Left ventricle myocardium inferior (tissue), 1 donor: Measurements from ENCODE around the gene CRISP1. TPM values are rescaled to one million over a fixed set of nuclear protein-coding genes. Genes with fewer than 3 reads are reported as not detected.

Source experiments
- DNase-seq: peaks from one replicate; pipeline ENCODE4 v3.0.0-alpha.2; 2020
- H3K27ac ChIP-seq: fragments of 200-600 bp; replicated peaks from 2 replicates; pipeline ENCODE4 v1.8.0; 2021
- H3K27me3 ChIP-seq: fragments of 200-600 bp; 2 replicates; pipeline ENCODE4 v1.8.0; 2021; ENCODE audit warnings: low read depth
- H3K36me3 ChIP-seq: fragments of 200-600 bp; 2 replicates; pipeline ENCODE4 v1.8.0; 2021
- H3K4me1 ChIP-seq: fragments of 200-600 bp; 2 replicates; pipeline ENCODE4 v1.8.0; 2021
- H3K4me3 ChIP-seq: fragments of 200-600 bp; 2 replicates; pipeline ENCODE4 v1.8.0; 2021; ENCODE audit warnings: mild to moderate bottlenecking, moderate library complexity
- H3K9me3 ChIP-seq: fragments of 200-600 bp; replicated peaks from 2 replicates; pipeline ENCODE4 v1.8.0; 2021
- CTCF ChIP-seq: fragments of 200-600 bp; IDR thresholded peaks from 2 replicates; pipeline ENCODE4 v1.8.0; 2021; ENCODE audit warnings: antibody characterized with exemption, mild to moderate bottlenecking, borderline replicate concordance
- intact Hi-C: fragments of 100-400 bp; cut with micrococcal nuclease; formaldehyde crosslinking; loops from one replicate; pipeline ENCODE4 v1.11.0; 2022
- total RNA-seq: library from RNA; stranded (reverse); fragmentation: NEBNext Ultra II Directional; extraction: Animal tissue kit (Norgen Biotek cat#: 25700); gene quantifications from one replicate; pipeline ENCODE4 v1.2.1, GENCODE V29; 2021
- donor health status: DM: no; HTN: yes; CAD: no; lungs with severe emphysema.

CRISP1 gene
- total RNA-seq, 1 donor from 2014 or later, result not detected

- no peak overlapping the region for H3K27ac ChIP-seq
- DNase-seq, result no peak
- peaks cover 16% of the 10 kb centered on the region for H3K27me3 ChIP-seq
- intact Hi-C loops, result loop anchor here (10.0 kb wide), 1 partner anchor 230 kb away; no protein-coding TSS in a partner anchor
- no peak for TF ChIP-seq CTCF
- no peaks in the 10 kb centered on the region for H3K9me3 ChIP-seq
- H3K36me3 ChIP-seq, result no peaks in the 10 kb centered on the region
- H3K4me1 ChIP-seq, result no peaks in the 10 kb centered on the region
- no peak overlapping the region for H3K4me3 ChIP-seq
Measured at GRCh38 chr6:49855221-49855620, 11.1 kb downstream of the CRISP1 start.

- Histone ChIP-seq H3K9me3 (no peaks in the 10 kb centered on the region), H3K4me1 (no peaks in the 10 kb centered on the region), H3K4me3 (no peak overlapping the region), H3K27me3 (peaks cover 27% of the 10 kb centered on the region), H3K27ac (no peak overlapping the region), H3K36me3 (no peaks in the 10 kb centered on the region)
- intact Hi-C loops, result loop anchor here (10.0 kb wide), 1 partner anchor 228 kb away; no protein-coding TSS in a partner anchor
- TF ChIP-seq CTCF, result no peak
- no peak for DNase-seq
Measured at GRCh38 chr6:49852975-49853374, 13.4 kb downstream of the CRISP1 start.

GRCh38 chr6:49849213-49849907 is 17.0 kb downstream of the CRISP1 start:
- DNase-seq, result no peak
- H3K27ac ChIP-seq, result no peak overlapping the region
- peak; percentile 73 for TF ChIP-seq CTCF

GRCh38 chr6:49847673-49848072 is 18.7 kb downstream of the CRISP1 start:
- no peaks in the 10 kb centered on the region for H3K4me1 ChIP-seq
- peaks cover 46% of the 10 kb centered on the region for H3K27me3 ChIP-seq
- no peak overlapping the region for H3K27ac ChIP-seq
- no peak overlapping the region for H3K4me3 ChIP-seq
- TF ChIP-seq CTCF, result no peak
- no peak for DNase-seq
- H3K36me3 ChIP-seq, result no peaks in the 10 kb centered on the region
- intact Hi-C loops, result loop anchor here (5.0 kb wide), 1 partner anchor 315 kb away; no protein-coding TSS in a partner anchor
- H3K9me3 ChIP-seq, result no peaks in the 10 kb centered on the region

More at GRCh38 chr6:49849213-49849907, 17.0 kb downstream of the CRISP1 start:
- peaks cover 33% of the 10 kb centered on the region for H3K27me3 ChIP-seq
- H3K36me3 ChIP-seq, result no peaks in the 10 kb centered on the region
- H3K4me1 ChIP-seq, result no peaks in the 10 kb centered on the region
- no peak overlapping the region for H3K4me3 ChIP-seq
- intact Hi-C loops, result loop anchor here (5.0 kb wide), 1 partner anchor 317 kb away; no protein-coding TSS in a partner anchor
- H3K9me3 ChIP-seq, result no peaks in the 10 kb centered on the region

- intact Hi-C loops, result loop anchor here (5.0 kb wide), 1 partner anchor 315 kb away; no protein-coding TSS in a partner anchor
- no peak for TF ChIP-seq CTCF
Measured at GRCh38 chr6:49847014-49847413, 19.3 kb downstream of the CRISP1 start.

More at GRCh38 chr6:49847014-49847413, 19.3 kb downstream of the CRISP1 start:
- Histone ChIP-seq H3K4me3 (no peak overlapping the region), H3K27ac (no peak overlapping the region), H3K36me3 (no peaks in the 10 kb centered on the region), H3K27me3 (peaks cover 46% of the 10 kb centered on the region), H3K9me3 (no peaks in the 10 kb centered on the region), H3K4me1 (no peaks in the 10 kb centered on the region)
- no peak for DNase-seq
